Smooth muscle cell (in vitro differentiated cells): Measurements from ENCODE around the gene MYO3A. TPM values are rescaled to one million over a fixed set of nuclear protein-coding genes. Genes with fewer than 3 reads are reported as not detected.

Experiments
- DNase-seq: peaks from one replicate; lab custom pipeline; 2025; ENCODE audit not compliant: unreplicated experiment; lab: John Stamatoyannopoulos, UW
- H2AFZ ChIP-seq: fragments of 200-600 bp; sonication (generic); 2 replicates; pipeline ENCODE4 v1.6.0; 2016; ENCODE audit warnings: antibody characterized with exemption, low read depth, mild to moderate bottlenecking
- H3F3A ChIP-seq: fragments of 200-600 bp; sonication (generic); 2 replicates; pipeline ENCODE4 v1.6.0; 2017; ENCODE audit warnings: antibody characterized with exemption, low read depth
- H3K27ac ChIP-seq: fragments of 200-600 bp; sonication (generic); 2 replicates; pipeline ENCODE4 v1.5.1; 2016; ENCODE audit warnings: low read depth, mild to moderate bottlenecking
- H3K27me3 ChIP-seq: fragments of 200-600 bp; sonication (generic); 2 replicates; pipeline ENCODE4 v1.6.1; 2016; ENCODE audit warnings: low read depth, mild to moderate bottlenecking
- H3K36me3 ChIP-seq: fragments of 200-600 bp; sonication (generic); 2 replicates; pipeline ENCODE4 v1.5.1; 2016; ENCODE audit warnings: low read depth
- H3K4me1 ChIP-seq: fragments of 200-600 bp; sonication (generic); 2 replicates; pipeline ENCODE4 v1.5.1; 2016; ENCODE audit warnings: low read depth
- H3K4me2 ChIP-seq: fragments of 200-600 bp; sonication (generic); 2 replicates; pipeline ENCODE4 v1.6.0; 2016; ENCODE audit warnings: mild to moderate bottlenecking
- H3K4me3 ChIP-seq: fragments of 200-600 bp; sonication (generic); 2 replicates; pipeline ENCODE4 v1.5.1; 2016; ENCODE audit warnings: mild to moderate bottlenecking
- H3K79me2 ChIP-seq: fragments of 200-600 bp; sonication (generic); 2 replicates; pipeline ENCODE4 v1.6.0; 2016; ENCODE audit warnings: low read depth, mild to moderate bottlenecking
- H3K9ac ChIP-seq: fragments of 200-600 bp; sonication (generic); 2 replicates; pipeline ENCODE4 v1.6.0; 2016; ENCODE audit warnings: low read depth
- H3K9me3 ChIP-seq: fragments of 200-600 bp; sonication (generic); replicated peaks from 2 replicates; pipeline ENCODE4 v1.5.1; 2016; ENCODE audit warnings: low read depth
- H4K20me1 ChIP-seq: fragments of 200-600 bp; sonication (generic); 2 replicates; pipeline ENCODE4 v1.6.0; 2016; ENCODE audit warnings: low read depth
- WGBS: methylation state at CpG from one replicate; pipeline ENCODE4 v1.1.7; 2016; ENCODE audit warnings: low lambda C conversion rate; 5-methylcytosine and 5-hydroxymethylcytosine counted together
- polyA plus RNA-seq: library from polyadenylated mRNA; unstranded; fragments of >200 nt; fragmentation: Nextera tagmentation; extraction: Ambion mirVana; gene quantifications from 2 replicates; pipeline ENCODE4 v1.2.1, GENCODE V29; 2016
- total RNA-seq: library from RNA; depleted of rRNA; stranded (reverse); fragments of >200 nt; gene quantifications from 2 replicates; pipeline ENCODE4 v1.2.3, GENCODE V29; 2014
- TF ChIP-seq, protein P1 (sequence below): fragments of 200-600 bp; sonication (generic); IDR thresholded peaks from 2 replicates; pipeline ENCODE4 v1.5.1; 2017; ENCODE audit warnings: borderline replicate concordance, mild to moderate bottlenecking, antibody characterized with exemption; ENCODE audit not compliant: insufficient read depth, poor library complexity, severe bottlenecking

MYO3A gene
- total and polyA plus RNA-seq, 2 experiments from 2014 or later: not detected

DNA sequence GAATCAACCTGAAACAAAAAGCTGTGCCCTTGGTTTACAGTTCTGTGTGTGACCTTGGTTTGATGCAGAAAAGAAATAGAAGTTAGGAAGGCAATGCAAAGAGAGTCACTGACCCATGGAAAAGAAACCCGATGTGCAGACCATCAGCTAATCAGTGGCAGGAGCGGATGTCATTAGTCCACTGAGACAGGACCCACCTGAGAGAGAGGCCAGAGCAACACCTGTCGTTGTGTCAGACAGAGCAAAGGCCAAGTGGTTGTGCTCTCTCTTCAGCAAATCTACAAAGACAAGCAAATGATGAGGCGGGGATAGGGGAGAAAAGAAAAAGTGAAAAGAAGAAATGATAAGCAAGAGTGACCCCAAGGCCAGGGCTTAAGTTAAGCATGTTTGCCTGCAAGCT lies 291.3 kb downstream of the MYO3A start:
- DNase-seq: no peak
- H3K9me3 ChIP-seq: no peaks in the 10 kb centered on the region
- H3K79me2 ChIP-seq: no peaks in the 10 kb centered on the region
- 87% methylated on average over 4 of the region's 4 CpGs for WGBS
- TF ChIP-seq, protein P1, sequence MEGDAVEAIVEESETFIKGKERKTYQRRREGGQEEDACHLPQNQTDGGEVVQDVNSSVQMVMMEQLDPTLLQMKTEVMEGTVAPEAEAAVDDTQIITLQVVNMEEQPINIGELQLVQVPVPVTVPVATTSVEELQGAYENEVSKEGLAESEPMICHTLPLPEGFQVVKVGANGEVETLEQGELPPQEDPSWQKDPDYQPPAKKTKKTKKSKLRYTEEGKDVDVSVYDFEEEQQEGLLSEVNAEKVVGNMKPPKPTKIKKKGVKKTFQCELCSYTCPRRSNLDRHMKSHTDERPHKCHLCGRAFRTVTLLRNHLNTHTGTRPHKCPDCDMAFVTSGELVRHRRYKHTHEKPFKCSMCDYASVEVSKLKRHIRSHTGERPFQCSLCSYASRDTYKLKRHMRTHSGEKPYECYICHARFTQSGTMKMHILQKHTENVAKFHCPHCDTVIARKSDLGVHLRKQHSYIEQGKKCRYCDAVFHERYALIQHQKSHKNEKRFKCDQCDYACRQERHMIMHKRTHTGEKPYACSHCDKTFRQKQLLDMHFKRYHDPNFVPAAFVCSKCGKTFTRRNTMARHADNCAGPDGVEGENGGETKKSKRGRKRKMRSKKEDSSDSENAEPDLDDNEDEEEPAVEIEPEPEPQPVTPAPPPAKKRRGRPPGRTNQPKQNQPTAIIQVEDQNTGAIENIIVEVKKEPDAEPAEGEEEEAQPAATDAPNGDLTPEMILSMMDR: no peak
- no peaks in the 10 kb centered on the region for H3K4me1 ChIP-seq
- no peaks in the 10 kb centered on the region for H3F3A ChIP-seq
- H4K20me1 ChIP-seq: no peaks in the 10 kb centered on the region
- no peak overlapping the region for H3K27ac ChIP-seq
- no peaks in the 10 kb centered on the region for H3K36me3 ChIP-seq
- no peak overlapping the region for H3K4me2 ChIP-seq
- peaks cover 75% of the 10 kb centered on the region for H3K27me3 ChIP-seq
- H3K9ac ChIP-seq: no peak overlapping the region
- no peak overlapping the region for H3K4me3 ChIP-seq
- H2AFZ ChIP-seq: no peak overlapping the region

DNA sequence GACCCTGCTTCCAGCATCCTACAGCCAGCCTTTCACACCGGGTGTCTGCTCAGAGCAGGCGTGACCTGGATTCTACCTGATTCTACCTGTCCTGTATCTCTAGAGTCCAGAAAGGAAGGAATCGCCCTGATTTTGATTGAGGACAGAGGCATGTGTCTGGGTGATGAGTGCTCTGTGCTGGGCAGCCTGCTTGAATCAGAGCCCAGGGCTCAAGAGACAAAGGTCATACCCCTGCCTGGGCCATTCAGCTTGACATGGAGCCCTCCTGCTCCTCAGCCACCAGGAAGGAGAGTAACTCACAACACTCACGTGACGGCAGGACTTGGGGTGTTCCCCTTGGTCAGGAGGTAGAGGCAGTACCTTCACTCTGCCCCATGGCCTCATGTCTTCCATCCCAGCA lies 293.8 kb downstream of the MYO3A start:
- no peaks in the 10 kb centered on the region for H3F3A ChIP-seq
- H3K4me1 ChIP-seq: no peaks in the 10 kb centered on the region
- no peak overlapping the region for H2AFZ ChIP-seq
- H3K4me3 ChIP-seq: no peak overlapping the region
- no peaks in the 10 kb centered on the region for H3K9me3 ChIP-seq
- no peak overlapping the region for H3K4me2 ChIP-seq
- H3K79me2 ChIP-seq: no peaks in the 10 kb centered on the region
- TF ChIP-seq, protein P1: no peak
- DNase-seq: no peak
- no peak overlapping the region for H3K9ac ChIP-seq
- H4K20me1 ChIP-seq: no peaks in the 10 kb centered on the region
- WGBS: 91% methylated on average over 5 of the region's 5 CpGs
- no peak overlapping the region for H3K27ac ChIP-seq
- H3K36me3 ChIP-seq: no peaks in the 10 kb centered on the region
- H3K27me3 ChIP-seq: peaks cover 58% of the 10 kb centered on the region

DNA sequence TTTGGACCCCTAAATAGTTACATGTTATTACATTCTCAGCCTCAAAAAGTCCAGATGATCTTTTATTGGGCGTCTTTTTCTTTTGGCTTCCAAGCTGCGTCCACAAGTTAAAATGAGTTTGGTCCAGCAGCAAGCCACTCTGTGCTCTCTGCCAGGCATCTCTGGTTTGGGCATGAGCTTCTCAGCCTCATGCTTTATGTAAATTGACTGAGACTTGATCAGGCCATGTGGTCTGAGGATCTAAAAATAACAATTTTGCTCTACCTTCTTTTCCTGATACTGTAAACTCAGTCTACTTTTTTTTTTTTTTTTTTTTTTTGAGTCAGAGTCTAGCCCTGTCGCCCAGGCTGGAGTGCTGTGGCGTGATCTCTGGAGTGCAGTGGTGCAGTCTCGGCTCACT lies 298.1 kb downstream of the MYO3A start:
- Histone ChIP-seq H3K27ac (no peak overlapping the region), H3K27me3 (peaks cover 18% of the 10 kb centered on the region), H3K4me2 (no peak overlapping the region), H3K9me3 (no peaks in the 10 kb centered on the region), H3K36me3 (no peaks in the 10 kb centered on the region), H3F3A (no peaks in the 10 kb centered on the region), H3K4me3 (no peak overlapping the region), H2AFZ (no peak overlapping the region), H3K9ac (no peak overlapping the region), H3K4me1 (no peaks in the 10 kb centered on the region), H3K79me2 (no peaks in the 10 kb centered on the region), H4K20me1 (no peaks in the 10 kb centered on the region)
- TF ChIP-seq, protein P1: no peak
- 81% methylated on average over 5 of the region's 5 CpGs for WGBS
- no peak for DNase-seq

- no peak overlapping the region for H3K27ac ChIP-seq
- H3F3A ChIP-seq: no peaks in the 10 kb centered on the region
- H3K4me1 ChIP-seq: no peaks in the 10 kb centered on the region
- 95% methylated on average over 6 of the region's 6 CpGs for WGBS
- no peaks in the 10 kb centered on the region for H3K36me3 ChIP-seq
- no peak for DNase-seq
- no peak overlapping the region for H3K9ac ChIP-seq
- TF ChIP-seq, protein P1: no peak
- peaks cover 26% of the 10 kb centered on the region for H3K27me3 ChIP-seq
- H3K9me3 ChIP-seq: no peaks in the 10 kb centered on the region
- no peaks in the 10 kb centered on the region for H3K79me2 ChIP-seq
- H4K20me1 ChIP-seq: no peaks in the 10 kb centered on the region
- no peak overlapping the region for H3K4me3 ChIP-seq
- no peak overlapping the region for H3K4me2 ChIP-seq
- no peak overlapping the region for H2AFZ ChIP-seq
Measured at GRCh38 chr10:26235761-26236160, 301.7 kb downstream of the MYO3A start.
